ENCODE data around the gene ZDHHC1.

The ZDHHC1 gene

GRCh38 chr16:67446968-67447507 is 30.8 kb upstream of the ZDHHC1 start:
- DNase-seq = no peak

- DNase-seq = no peak
These were observed 29.9 kb upstream of the ZDHHC1 start for GRCh38 chr16:67445913-67446907.

DNA sequence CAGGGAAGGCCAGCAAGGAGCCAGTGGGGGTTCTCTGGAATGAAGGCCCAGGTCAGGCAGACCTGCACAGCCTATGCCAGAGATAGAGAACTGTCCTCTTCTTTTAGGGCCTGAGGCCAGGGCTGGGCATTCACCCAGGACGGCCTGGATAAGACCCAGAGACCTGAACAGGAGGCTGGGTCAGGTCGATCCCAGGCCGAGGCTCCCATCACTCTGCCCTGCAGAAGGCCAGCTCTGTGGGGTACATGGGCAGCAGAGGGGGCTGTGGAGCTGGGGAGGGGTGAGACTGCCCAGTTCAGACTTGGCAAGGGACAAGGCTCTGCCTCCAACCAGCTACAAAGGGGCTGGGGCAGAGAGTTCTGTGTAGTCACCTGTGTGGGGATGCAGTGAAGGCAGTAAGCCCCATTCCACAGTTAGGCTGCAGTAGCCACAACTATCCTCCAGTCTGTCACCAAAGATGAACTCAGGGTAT is 29.2 kb upstream of the ZDHHC1 start:
- DNase-seq = no peak

- DNase-seq = no peak
These were observed 28.8 kb upstream of the ZDHHC1 start for GRCh38 chr16:67445126-67445426.

DNA sequence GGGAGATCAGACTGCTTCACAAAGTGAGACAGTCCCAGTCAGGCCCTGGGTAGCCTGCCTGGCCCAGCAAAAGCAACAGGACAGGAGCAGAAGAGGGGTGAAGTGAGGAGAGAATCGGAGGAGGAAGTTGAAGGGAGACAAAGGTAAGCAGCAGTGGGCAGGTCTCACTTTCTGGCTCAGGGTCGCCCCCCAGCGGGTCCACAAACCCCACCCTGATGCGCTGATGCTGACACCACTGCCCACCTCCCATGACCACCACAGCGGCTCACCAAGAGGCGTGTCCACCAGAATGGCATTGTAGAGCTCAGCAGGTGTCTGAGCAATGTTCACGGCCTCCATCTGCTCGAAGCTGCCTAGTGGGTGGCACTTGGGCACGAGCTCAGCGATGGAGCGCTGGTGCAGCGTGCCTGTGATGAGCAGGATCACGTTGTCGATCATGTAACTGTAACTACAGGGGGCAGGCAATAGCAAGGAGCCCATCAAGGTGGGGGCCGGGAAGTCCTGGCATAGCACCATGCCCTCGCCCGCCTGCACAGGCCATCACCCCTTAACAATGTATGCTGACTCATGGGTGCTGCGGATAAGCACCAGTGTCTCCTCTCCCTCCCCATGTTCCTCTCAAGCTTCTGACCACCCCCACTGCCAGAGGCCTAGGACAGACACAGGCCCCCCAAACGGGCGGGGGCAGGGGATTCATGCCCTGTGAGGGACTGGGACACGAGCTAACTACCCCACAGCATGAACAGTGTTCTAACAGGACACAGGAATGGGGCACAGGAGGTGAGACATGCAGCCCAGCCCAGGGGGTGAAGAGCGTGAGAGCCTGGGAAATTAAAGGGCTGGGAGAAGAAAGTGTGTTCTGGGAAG is 28.2 kb upstream of the ZDHHC1 start:
- DNase-seq = no peak

DNA sequence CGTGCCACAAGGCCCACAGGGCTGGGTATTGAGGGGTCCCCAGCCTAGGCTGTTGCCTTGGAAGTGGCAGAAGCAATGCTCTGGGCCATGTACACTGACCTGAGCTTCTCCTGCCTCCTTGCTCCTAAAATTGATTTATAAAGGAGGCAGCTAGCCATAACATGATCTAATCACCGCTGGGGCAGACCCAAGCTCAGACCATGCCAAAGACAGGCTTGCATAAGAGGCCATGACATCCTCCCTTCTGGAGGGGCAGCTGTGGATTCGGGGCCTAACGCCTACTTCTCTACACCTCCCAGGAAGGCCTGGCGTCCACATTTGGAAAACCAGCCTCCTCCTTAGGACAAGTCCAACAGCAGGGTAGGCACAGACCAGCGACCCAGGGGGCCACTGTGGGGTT is 27.0 kb upstream of the ZDHHC1 start:
- DNase-seq = no peak

- DNase-seq = no peak
These were observed 26.4 kb upstream of the ZDHHC1 start for GRCh38 chr16:67442581-67443255.

GRCh38 chr16:67441907-67442306 is 25.6 kb upstream of the ZDHHC1 start:
- no peak for DNase-seq

DNA sequence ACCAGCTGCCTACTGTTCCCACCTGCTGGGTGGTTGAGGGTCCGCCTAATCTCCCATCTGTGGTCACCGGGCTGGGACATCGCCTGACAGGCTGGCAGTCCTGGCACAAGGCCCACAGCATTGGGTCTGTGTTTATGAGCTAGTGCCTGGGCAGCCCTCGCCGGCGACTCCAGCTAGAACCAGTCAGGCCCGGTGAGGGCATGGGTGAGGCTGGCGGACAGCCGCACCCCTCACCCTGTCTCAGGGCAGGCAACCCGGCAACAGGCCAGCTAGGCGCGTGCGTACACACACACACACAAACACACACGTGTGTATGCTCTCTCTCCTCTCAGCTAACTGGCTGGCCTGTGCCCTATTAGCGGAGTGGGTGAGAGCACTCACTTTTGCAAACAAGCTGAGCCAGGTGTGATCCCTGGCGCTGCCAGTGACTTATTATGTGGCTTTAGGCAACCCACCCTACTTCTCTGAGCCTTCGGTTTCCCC is 25.0 kb upstream of the ZDHHC1 start:
- DNase-seq = peak; percentile 92

- DNase-seq = no peak
These were observed 22.6 kb upstream of the ZDHHC1 start for GRCh38 chr16:67438824-67439393.

DNA sequence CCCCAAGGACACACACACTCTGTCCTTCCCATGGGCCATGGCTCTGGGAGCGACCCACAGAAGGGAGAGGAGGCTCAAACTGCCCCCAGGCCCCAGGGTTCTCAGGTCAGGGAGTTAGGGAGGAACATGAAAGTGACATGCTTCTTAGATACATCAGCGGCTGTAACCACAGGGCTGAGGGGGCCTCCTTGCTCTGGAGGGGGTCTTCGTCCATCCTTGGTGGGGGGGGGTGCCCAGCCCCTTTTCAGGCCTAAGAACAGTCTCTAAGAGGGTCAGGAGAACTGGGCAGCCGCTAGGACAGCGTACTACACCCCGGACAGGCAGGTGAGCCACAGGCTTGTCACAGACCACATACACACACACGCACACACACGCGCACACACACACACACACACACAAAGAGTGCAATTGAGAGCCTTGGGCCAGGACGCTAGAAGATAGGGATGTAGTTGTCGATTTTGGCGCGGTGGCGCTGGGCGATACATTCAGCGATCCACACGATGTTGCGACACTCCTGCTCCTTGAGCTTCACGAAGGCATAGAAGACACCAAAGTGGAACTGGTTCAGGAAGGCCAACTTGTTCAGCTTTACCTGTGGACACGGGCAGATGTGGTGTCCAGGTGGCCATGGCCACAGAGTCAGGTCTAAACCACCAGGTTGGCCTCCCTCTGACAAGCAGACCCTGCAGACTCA is 22.0 kb upstream of the ZDHHC1 start:
- no peak for DNase-seq

DNA sequence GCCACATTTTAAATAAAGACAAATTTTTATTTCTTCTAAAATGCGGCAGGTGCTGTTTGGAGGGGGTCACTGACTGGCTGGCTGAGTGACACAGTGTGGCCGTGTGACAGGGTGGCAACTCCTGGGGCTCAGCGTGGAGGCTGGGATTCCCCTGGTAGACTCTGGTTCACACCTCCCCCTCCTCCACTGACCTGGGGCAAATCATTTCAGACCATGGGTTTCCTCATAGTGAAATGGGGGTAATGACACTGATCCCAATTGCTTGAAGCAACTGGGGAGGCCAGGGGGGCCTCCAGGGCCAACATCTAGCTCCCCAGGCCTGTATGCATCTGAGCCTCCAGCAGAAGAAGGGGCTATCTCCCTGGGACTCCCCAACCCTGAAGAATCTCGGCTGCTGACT is 21.2 kb upstream of the ZDHHC1 start:
- DNase-seq = no peak

GRCh38 chr16:67436640-67437193 is 20.4 kb upstream of the ZDHHC1 start:
- no peak for DNase-seq

- DNase-seq = no peak
These were observed 19.5 kb upstream of the ZDHHC1 start for GRCh38 chr16:67435758-67436164.

DNA sequence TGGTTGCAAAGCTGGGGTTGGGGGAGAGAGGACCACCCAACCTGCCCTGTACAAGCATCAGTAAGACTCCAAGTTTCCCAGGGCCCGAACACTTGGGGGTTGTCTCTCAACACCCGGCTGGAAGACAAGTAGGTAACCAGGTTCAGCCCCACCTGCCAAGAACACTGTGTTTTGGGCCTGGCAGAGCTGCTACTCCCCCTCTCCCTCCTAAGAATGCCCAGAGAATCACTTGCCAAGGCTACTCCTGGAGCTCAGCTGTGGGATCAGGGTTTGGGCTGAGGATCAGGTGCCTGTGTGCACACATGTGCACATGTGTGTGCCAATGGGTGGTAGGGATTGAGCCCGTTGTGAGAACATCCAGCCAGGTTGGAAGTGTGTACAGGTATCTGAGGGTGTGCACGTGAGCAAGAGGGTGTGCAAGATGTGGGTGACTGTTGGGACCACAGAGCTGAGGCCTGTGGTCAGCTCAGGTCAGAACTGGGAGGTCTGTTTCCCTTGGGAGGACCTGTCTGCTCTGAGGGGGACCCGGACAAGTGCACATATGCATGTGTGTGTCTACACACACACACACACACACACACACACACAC is 16.9 kb upstream of the ZDHHC1 start:
- DNase-seq = no peak

DNA sequence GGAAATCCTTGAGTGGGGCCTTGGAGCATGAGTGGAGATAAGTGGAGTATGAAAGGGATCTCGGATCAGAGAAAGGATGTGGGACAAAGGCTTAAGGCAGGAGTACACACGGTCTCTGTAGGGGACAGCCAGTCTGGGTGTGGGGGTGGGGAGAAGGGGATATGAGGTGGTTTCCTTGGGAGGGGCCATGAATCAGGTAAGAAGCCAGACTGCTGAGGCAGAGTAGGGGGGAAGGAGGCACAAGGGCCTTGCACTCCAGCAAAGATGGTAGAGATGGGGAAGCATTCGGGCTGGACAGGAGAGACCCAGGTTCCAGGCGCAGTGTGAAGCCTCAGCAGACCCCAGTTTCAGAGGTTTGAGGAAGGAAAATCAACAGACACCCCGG is 16.2 kb upstream of the ZDHHC1 start:
- no peak for DNase-seq

DNA sequence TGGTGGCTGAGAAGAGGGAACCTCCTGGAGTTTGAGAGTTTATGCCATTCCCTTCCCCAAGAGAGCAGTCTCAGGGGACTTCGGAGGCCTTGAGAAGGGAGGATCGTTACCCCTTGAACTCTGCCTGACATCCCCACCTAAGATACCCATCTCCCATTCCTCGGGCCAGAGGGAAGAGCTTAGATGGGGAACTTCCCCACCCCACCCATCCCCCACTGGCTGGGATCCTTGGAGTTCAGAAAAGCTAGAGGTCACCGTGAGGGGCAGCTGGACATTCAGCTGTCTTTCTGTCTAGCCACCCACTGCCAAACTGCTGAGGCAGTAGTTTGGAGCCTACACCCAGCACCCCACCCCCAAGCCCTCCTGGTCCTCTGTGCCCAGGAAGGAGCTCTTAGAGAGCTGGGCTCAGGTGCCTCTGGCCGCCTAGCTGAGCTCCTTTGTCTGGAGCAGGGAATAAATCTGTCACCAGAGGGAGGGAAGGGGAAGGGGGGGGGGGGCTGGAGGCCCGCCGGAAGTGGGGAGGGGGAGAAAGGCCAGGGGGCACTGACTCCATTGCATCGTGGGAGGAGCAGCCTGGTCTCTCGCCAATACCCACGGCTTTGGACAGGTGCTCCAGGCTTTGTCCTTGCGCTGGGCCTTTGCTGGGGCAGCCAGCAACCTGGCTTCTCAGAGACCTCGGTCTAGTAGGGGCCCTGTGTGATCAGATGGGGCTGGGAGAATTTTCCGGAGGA is 15.7 kb upstream of the ZDHHC1 start:
- DNase-seq = no peak

GRCh38 chr16:67430977-67431774 is 14.9 kb upstream of the ZDHHC1 start, which contains the start of gene HSD11B2:
Gene HSD11B2 (plus strand): TSS chr16:67431121. CDS start chr16:67431249, 128 bp downstream.
- peak; percentile 67 for DNase-seq

DNA sequence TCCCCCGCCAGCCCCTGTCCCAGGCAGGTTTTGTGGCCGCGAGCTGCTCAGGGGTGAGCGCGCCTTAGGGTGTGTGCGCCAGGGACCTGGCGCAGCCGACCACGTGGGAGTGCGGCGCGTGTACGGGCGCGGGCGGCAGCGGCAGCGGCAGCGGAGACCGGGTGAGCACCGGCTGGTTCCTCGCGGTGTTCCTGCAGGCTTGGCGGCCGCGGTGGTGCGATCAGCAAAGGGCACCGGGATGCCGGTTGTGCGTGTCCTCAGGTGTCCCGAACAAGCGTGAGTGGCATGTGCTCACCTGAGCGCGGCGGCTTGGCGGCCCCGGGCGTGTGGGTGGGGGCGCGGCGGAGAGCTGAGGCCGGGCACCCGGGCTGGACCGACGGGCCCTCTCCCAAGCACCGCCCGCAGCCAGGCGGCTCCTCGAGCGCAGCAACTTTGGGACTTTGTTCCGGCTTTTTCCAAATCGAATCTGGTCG is 14.3 kb upstream of the ZDHHC1 start:
- peak; percentile 40 for DNase-seq
